ENCODE results near the gene ZFYVE16. TPM values are rescaled to one million over a fixed set of nuclear protein-coding genes. Genes with fewer than 3 reads are reported as not detected.

ZFYVE16 gene
- total RNA-seq, 1 experiment from 2014 or later, result 21.9 TPM

DNA sequence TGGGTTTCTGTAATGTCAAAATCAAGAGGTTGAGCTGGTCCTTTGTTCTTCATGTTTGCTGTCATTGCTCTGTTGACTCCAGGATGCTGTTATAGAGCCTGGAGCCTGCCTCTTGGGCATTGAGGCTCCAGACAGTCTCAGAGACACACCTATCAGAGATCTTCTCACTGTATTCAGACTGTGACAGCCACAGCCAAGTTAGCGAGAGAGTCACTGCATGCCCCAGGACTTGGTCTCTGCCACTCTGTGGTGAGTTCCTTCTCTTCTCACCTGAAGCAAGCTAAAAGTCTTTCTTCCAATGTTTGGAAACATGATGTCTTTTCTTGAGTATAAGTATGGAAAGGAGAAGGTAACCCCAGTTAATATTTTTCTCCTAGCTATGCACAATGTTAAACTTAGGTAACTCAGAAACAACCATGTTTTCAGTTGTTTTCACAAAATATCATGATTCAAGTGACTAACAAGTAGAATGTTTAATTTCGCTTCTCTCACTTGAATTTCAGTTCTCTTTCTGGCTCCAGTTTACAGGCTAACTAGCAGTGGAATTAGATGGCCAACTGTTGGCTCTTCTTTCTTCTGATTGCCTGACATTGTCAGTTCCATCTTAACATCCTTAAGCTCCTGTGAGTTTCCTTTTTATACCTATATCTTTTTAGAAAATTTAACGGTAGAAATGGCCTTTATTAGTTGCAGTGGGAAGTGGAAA is 20.6 kb upstream of the ZFYVE16 start:
- no CpG with 5 or more reads among the region's 3 CpGs for WGBS (ENCODE audit: extremely low coverage, insufficient read length, low lambda C conversion rate)
- H2BK15ac ChIP-seq (ENCODE audit: low read depth, low read length), result no peak overlapping the region
- H3K4me1 Mint-ChIP-seq, result peaks cover 14 to 16% of the 10 kb centered on the region in 2 experiments
- H2BK20ac ChIP-seq (ENCODE audit: low read depth, low read length, poor library complexity, severe bottlenecking), result no peak overlapping the region
- H3K23me2 ChIP-seq (ENCODE audit: insufficient read length, low read depth, low read length, poor library complexity, severe bottlenecking), result no peaks in the 10 kb centered on the region
- H3K27ac ChIP-seq (ENCODE audit: insufficient read length, low read depth, low read length), result no peak overlapping the region
- no peak overlapping the region for H3K4me2 ChIP-seq (ENCODE audit: insufficient read depth, insufficient read length, low read length)
- TF ChIP-seq, protein P1, sequence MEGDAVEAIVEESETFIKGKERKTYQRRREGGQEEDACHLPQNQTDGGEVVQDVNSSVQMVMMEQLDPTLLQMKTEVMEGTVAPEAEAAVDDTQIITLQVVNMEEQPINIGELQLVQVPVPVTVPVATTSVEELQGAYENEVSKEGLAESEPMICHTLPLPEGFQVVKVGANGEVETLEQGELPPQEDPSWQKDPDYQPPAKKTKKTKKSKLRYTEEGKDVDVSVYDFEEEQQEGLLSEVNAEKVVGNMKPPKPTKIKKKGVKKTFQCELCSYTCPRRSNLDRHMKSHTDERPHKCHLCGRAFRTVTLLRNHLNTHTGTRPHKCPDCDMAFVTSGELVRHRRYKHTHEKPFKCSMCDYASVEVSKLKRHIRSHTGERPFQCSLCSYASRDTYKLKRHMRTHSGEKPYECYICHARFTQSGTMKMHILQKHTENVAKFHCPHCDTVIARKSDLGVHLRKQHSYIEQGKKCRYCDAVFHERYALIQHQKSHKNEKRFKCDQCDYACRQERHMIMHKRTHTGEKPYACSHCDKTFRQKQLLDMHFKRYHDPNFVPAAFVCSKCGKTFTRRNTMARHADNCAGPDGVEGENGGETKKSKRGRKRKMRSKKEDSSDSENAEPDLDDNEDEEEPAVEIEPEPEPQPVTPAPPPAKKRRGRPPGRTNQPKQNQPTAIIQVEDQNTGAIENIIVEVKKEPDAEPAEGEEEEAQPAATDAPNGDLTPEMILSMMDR (conservative IDR thresholded peaks at IDR 0.05), result no peak
- no peak overlapping the region for H3K4ac ChIP-seq (ENCODE audit: low read depth, low read length)
- H3K79me1 ChIP-seq (ENCODE audit: insufficient read depth, low read depth, low read length, poor library complexity, severe bottlenecking), result no peaks in the 10 kb centered on the region
- H3K23ac ChIP-seq (ENCODE audit: insufficient read length, low read depth, low read length), result no peak overlapping the region
- no peak overlapping the region for H3K27ac Mint-ChIP-seq
- H3K56ac ChIP-seq (ENCODE audit: insufficient read length, low read depth, low read length), result no peak overlapping the region
- peaks cover 0 to under 1% of the 10 kb centered on the region in 2 experiments; a peak in 3 of 5 replicates for H3K9me3 Mint-ChIP-seq
- no peak overlapping the region for H4K5ac ChIP-seq (ENCODE audit: insufficient read length, low read depth, low read length)
- H3T11ph ChIP-seq (ENCODE audit: low read length), result no peak overlapping the region
- H3K9ac ChIP-seq (ENCODE audit: extremely low read depth, insufficient read length, low read length), result no peak overlapping the region
- no peaks in the 10 kb centered on the region; the same call in 1 of the 2 replicates for H3K27me3 Mint-ChIP-seq (ENCODE audit: low read depth)
- H3K18ac ChIP-seq (ENCODE audit: insufficient read length, low read depth, low read length), result no peak overlapping the region
- no peak overlapping the region for H2BK5ac ChIP-seq (ENCODE audit: insufficient read length, low read length)
- no peaks in the 10 kb centered on the region for H4K20me1 ChIP-seq (ENCODE audit: control insufficient read depth, insufficient read depth, insufficient read length)
- DNase-seq, result no peak
- no peak overlapping the region for H2BK12ac ChIP-seq (ENCODE audit: insufficient read length, low read depth, low read length)
- no peak overlapping the region for H2BK120ac ChIP-seq (ENCODE audit: low read depth, low read length, poor library complexity, severe bottlenecking)
- H2AFZ ChIP-seq (ENCODE audit: low read length), result no peak overlapping the region
- no peaks in the 10 kb centered on the region for H3K36me3 Mint-ChIP-seq (ENCODE audit: insufficient read depth in 1 of 3, low read depth in 3 of 3)
- H4K8ac ChIP-seq (replicated peaks; ENCODE audit: insufficient read length, low read depth, low read length), result no peak overlapping the region
- H3K14ac ChIP-seq (ENCODE audit: insufficient read depth, low read length), result no peak overlapping the region
- no peaks in the 10 kb centered on the region for H3K9me3 ChIP-seq (ENCODE audit: control insufficient read depth, low read depth, low read length)
- no peak overlapping the region for H4K91ac ChIP-seq (ENCODE audit: insufficient read length, low read depth, low read length)
- H3K4me1 ChIP-seq (ENCODE audit: insufficient read depth, low read length), result no peaks in the 10 kb centered on the region; the same call in 1 of the 2 replicates
- H3K4me3 Mint-ChIP-seq, result no peak overlapping the region
- no peak overlapping the region for H2AK5ac ChIP-seq (ENCODE audit: insufficient read length, low read length)
- H3K27me3 ChIP-seq (ENCODE audit: insufficient read depth, low read length), result no peaks in the 10 kb centered on the region
- no peaks in the 10 kb centered on the region for H3K79me2 ChIP-seq (ENCODE audit: insufficient read depth, low read length)

All from H9 (cell line).